IPS-18c (cell line): ENCODE measurements around the gene SEL1L3.

Experiments used
- H3K4me3 ChIP-seq: 2 replicates; pipeline ENCODE4 v1.7.0; 2013; ENCODE audit warnings: low read depth, mild to moderate bottlenecking, low read length, moderate library complexity; ENCODE audit not compliant: insufficient read depth
- H3K9me3 ChIP-seq: one replicate; pipeline ENCODE4 v1.6.1; 2013; ENCODE audit warnings: mild to moderate bottlenecking, low read length, moderate library complexity; ENCODE audit not compliant: control insufficient read depth, insufficient read depth

The SEL1L3 gene

GRCh38 chr4:25837107-25837506, 25.7 kb downstream of the SEL1L3 start:
- H3K4me3 ChIP-seq: no peak overlapping the region
- H3K9me3 ChIP-seq: no peaks in the 10 kb centered on the region

GRCh38 chr4:25835384-25835783, 27.4 kb downstream of the SEL1L3 start:
- no peaks in the 10 kb centered on the region for H3K9me3 ChIP-seq
- no peak overlapping the region for H3K4me3 ChIP-seq

- Histone ChIP-seq H3K4me3 (no peak overlapping the region), H3K9me3 (no peaks in the 10 kb centered on the region)
Measured at GRCh38 chr4:25834411-25835107, 28.2 kb downstream of the SEL1L3 start.

GRCh38 chr4:25830548-25830947, 32.2 kb downstream of the SEL1L3 start:
- Histone ChIP-seq H3K9me3 (no peaks in the 10 kb centered on the region), H3K4me3 (no peak overlapping the region)

GRCh38 chr4:25827897-25828296, 34.9 kb downstream of the SEL1L3 start:
- Histone ChIP-seq H3K9me3 (no peaks in the 10 kb centered on the region), H3K4me3 (no peak overlapping the region)

- no peaks in the 10 kb centered on the region for H3K9me3 ChIP-seq
- no peak overlapping the region for H3K4me3 ChIP-seq
Measured at GRCh38 chr4:25827373-25827772, 35.4 kb downstream of the SEL1L3 start.

GRCh38 chr4:25826074-25826752, 36.6 kb downstream of the SEL1L3 start:
- Histone ChIP-seq H3K9me3 (no peaks in the 10 kb centered on the region), H3K4me3 (no peak overlapping the region)

GRCh38 chr4:25823632-25824031, 39.2 kb downstream of the SEL1L3 start:
- H3K9me3 ChIP-seq: no peaks in the 10 kb centered on the region
- H3K4me3 ChIP-seq: no peak overlapping the region

- no peaks in the 10 kb centered on the region for H3K9me3 ChIP-seq
- no peak overlapping the region for H3K4me3 ChIP-seq
Measured at GRCh38 chr4:25821899-25822298, 40.9 kb downstream of the SEL1L3 start.

GRCh38 chr4:25821267-25821666, 41.5 kb downstream of the SEL1L3 start:
- Histone ChIP-seq H3K9me3 (no peaks in the 10 kb centered on the region), H3K4me3 (no peak overlapping the region)

GRCh38 chr4:25818876-25819275, 43.9 kb downstream of the SEL1L3 start:
- Histone ChIP-seq H3K4me3 (no peak overlapping the region), H3K9me3 (no peaks in the 10 kb centered on the region)

GRCh38 chr4:25818371-25818871, 44.4 kb downstream of the SEL1L3 start:
- no peaks in the 10 kb centered on the region for H3K9me3 ChIP-seq
- no peak overlapping the region for H3K4me3 ChIP-seq

- no peak overlapping the region for H3K4me3 ChIP-seq
- no peaks in the 10 kb centered on the region for H3K9me3 ChIP-seq
Measured at GRCh38 chr4:25817059-25817681, 45.6 kb downstream of the SEL1L3 start.

GRCh38 chr4:25816591-25817058, 46.2 kb downstream of the SEL1L3 start:
- Histone ChIP-seq H3K9me3 (no peaks in the 10 kb centered on the region), H3K4me3 (no peak overlapping the region)

- Histone ChIP-seq H3K4me3 (no peak overlapping the region), H3K9me3 (no peaks in the 10 kb centered on the region)
Measured at GRCh38 chr4:25815586-25815985, 47.2 kb downstream of the SEL1L3 start.

GRCh38 chr4:25814301-25815136, 48.3 kb downstream of the SEL1L3 start:
- Histone ChIP-seq H3K9me3 (no peaks in the 10 kb centered on the region), H3K4me3 (no peak overlapping the region)

- no peak overlapping the region for H3K4me3 ChIP-seq
Measured at GRCh38 chr4:25813448-25814106, 49.2 kb downstream of the SEL1L3 start.

More at GRCh38 chr4:25813448-25814106, 49.2 kb downstream of the SEL1L3 start:
- H3K9me3 ChIP-seq: no peaks in the 10 kb centered on the region
